Measurements from ENCODE around the gene ELOVL6.
"Not testable (repeated sequence)": the region's sequence is repeated elsewhere in the genome, so short reads cannot be mapped to it uniquely, and the experiment has no call there.

The ELOVL6 gene

DNA sequence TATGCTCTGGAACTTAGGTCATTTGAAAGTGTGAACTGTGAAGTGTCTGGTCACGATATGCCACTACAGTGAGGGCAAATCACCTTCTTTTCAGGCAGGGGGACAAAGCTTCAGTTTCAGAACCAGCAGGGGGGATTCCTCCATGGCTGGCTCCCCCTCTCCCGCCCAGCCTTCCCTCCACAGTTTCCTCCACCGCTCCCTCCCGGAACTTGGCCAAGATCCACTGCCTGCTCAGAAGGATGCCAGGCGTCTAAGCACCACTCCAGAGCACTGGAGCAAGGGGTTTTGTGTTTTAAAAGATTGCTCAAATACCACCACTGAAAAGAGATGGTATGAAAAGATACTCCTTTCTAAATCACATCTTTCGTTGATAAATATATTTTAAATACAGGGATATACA, 126.9 kb downstream of the ELOVL6 start:
- no peak for DNase-seq

GRCh38 chr4:110068248-110068647, 130.2 kb downstream of the ELOVL6 start:
- no peak for DNase-seq

- no peak for DNase-seq
Observed at GRCh38 chr4:110064934-110065333, 133.5 kb downstream of the ELOVL6 start.

DNA sequence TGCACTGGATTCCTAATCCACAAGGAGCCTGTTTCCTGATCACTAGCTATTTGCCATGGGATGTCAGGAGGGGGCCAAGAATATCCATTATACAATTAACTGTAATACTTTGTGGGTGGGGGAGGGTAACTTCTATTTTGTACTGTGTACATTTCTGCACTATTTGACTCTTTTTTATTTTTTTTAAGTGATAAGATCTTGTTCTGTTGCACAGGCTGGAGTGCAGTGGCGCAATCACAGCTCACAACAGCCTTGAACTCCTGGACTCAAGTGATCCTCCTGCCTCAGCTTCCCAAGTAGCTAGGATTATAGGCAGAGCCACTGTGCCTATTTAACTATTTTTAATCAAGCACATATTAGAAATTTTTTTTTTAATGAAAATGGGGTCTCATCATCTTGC, 134.1 kb downstream of the ELOVL6 start:
- no peak for DNase-seq

- no peak for DNase-seq
Observed at GRCh38 chr4:110062166-110062565, 136.2 kb downstream of the ELOVL6 start.

- DNase-seq = no peak
Observed at GRCh38 chr4:110061076-110061475, 137.3 kb downstream of the ELOVL6 start.

DNA sequence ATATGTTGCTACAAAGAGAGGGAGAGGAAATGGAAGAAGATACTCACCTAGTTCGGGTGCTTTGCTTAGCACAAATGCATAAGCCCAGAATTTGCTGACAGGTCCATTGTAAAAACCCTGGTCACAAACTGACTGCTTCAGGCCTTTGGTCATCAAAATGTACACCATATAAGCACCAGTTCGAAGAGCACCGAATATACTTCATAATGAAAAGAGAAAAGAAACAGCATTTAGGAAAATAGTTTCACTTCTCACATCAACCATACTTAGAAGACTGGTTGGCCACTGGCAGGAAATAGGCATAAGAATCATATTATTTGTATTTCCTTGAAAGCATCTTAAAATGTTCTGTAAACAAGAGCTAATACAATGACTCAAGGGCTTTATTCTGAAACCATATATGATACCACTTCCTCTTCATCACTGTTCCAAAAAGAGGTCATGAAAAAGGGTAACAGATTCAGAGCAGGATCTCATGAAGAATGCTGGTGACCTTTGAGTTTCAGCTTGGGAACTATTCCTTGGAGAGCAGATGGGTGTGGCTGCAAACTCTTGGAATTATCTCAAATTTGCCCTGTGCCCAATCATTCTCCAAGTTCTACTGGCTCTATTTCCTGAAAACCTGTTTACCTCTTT, 138.7 kb downstream of the ELOVL6 start:
- no peak for DNase-seq

GRCh38 chr4:110058677-110059076, 139.7 kb downstream of the ELOVL6 start:
- DNase-seq = no peak

- no peak for DNase-seq
Observed at GRCh38 chr4:110055158-110055768, 143.2 kb downstream of the ELOVL6 start.

DNA sequence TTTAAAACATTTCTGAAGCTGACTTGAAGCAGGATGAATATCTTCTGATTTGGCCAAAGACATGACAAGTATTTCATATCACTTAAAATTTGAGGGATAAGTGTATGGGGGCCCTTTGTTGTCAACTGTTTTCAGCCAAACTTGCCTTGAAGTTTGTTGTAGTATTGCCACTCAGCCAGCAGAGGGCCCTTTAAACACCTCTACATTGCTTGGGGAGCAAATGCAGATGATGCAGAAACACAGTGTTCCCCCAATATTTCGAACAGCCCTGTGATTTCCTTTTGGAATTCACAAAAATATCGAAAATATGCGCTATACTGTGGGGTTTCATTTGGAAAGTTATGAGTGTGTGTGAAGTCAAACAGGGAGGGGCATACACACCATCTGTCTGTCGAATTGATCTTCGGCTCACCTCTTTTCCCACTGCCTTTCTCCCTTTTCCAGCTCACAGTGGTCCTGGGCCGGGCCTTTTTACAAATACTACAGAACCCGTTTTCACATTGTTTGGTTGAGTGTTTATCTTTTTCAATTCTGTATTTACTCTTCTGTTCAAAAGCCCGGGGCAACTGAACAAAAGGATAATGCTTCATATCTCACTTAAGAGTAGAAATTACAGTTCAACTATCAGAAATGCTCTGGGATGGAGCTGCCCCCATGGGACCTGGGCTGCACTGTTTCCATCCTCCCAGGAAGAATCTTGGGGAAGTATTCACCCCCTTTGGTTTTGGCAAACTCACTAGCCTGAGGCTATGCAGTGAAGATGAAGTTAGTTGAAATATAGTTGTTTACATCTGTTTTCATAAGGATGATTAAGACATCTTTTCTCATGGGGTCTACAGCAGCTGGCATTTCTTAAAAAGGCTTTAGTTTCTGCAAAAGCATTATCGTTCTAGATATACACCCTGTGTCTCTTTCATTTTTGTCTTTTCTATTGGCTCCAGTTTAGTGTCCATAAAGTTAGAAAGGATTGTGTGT, 148.2 kb downstream of the ELOVL6 start:
- peak; percentile 14 for DNase-seq

- no peak for DNase-seq
Observed at GRCh38 chr4:110046588-110047049, 151.8 kb downstream of the ELOVL6 start.

DNA sequence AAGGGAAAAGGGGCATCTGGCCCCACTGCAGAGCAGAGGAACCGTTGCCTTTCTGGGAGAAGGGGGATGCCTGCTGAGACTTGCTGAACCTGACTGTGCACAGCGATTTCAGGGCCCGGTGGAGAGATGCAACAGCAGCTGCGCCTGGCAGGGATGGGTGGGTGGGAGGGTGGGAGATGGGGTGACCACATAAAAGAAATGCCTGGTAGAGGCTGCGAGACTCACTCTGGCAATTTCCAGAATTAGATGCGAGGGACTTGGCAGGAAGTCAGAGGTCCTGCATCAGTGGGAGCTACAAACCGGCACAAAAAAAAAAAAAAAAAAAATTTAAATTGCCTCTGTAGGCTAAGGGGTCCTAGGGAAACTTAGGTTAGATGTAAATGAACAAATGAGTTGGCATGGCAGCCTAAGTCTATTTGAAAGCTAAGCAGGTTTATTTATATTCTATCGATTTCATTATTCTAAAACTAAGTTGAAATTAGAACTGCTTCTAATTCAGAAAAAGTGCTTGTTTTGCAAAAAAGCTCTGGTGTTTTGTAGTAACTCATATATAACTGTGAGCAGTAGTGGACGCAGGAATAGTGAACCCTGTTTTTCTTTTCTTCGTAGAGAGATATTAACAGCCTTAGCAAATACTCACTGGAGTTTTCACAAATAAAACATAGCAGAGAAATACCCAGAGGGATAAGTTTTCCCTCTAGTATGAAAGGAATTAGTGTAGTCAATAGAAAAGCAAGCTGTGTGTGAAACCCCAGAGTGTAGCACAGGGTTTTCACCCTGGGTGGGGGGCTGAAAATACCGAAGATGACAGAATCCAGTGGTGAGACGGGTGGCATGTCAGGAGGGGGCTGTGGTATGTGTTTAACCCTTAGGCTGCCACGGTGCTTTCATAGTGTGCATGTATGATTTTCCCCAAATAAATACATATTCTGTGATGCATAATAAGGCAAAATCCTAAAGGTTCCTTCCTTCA, 155.6 kb downstream of the ELOVL6 start:
- DNase-seq = no peak

GRCh38 chr4:110041735-110042134, 156.7 kb downstream of the ELOVL6 start:
- no peak for DNase-seq

GRCh38 chr4:110039164-110039563, 159.3 kb downstream of the ELOVL6 start:
- not testable (repeated sequence) for DNase-seq

GRCh38 chr4:110034026-110034393, 164.4 kb downstream of the ELOVL6 start:
- DNase-seq = no peak

GRCh38 chr4:110033355-110034025, 164.9 kb downstream of the ELOVL6 start:
- DNase-seq = no peak

DNA sequence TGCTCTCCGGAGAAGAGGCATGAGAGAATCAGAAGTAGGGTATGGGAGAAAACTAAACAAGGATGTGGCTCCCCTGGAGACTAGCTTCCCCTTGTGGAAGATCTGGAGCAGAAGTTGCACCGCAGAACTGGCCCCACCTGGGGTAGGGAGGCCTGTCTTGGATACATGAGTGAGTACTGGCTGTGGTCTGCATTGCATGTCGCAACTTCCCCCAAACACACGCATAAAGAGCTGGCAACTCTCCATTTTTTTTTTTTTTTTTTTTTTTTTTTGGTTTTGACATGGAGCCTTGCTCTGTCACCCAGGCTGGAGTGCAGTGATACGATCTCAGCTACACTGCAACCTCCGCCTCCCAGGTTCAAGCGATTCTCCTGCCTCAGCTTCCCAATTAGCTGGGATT, 165.8 kb downstream of the ELOVL6 start:
- DNase-seq = no peak

GRCh38 chr4:110025718-110026117, 172.7 kb downstream of the ELOVL6 start:
- no peak for DNase-seq

DNA sequence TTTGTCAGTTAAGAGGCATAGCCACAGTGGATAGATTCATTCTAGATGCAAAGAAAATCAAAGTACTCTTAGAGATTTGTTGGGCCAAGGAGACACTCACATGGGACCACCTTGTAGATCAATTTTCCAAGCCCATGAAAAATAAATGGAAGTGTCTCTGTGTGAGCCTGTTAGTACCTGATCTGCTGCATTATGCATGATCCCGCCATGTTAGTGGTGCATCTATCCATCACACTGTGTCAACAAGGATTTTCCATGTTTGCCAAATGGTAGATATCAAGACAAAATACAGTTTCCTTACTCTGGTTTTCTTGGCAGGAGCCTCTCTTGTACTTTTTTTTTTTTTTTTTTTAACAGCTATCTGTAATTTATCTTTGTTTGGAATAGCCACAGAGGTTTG, 173.4 kb downstream of the ELOVL6 start:
- DNase-seq = no peak

DNA sequence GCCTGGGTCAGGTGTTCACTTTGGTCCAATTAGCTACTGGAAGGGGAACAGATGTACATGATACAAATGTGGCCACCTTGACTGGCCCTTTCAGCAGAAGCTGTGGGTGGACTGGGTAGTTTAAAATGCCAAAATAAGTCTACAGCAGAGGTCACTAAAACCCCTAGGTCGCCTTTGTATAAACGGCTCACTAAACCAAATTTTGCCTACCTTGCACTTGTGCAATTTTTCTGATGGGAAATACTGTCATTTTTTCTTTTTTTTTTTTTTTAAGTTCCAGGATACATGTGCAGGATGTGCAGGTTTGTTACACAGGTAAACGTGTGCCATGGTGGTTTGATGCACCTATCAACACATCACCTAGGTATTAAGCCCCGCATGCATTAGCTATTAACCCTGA, 176.0 kb downstream of the ELOVL6 start:
- no peak for DNase-seq

DNA sequence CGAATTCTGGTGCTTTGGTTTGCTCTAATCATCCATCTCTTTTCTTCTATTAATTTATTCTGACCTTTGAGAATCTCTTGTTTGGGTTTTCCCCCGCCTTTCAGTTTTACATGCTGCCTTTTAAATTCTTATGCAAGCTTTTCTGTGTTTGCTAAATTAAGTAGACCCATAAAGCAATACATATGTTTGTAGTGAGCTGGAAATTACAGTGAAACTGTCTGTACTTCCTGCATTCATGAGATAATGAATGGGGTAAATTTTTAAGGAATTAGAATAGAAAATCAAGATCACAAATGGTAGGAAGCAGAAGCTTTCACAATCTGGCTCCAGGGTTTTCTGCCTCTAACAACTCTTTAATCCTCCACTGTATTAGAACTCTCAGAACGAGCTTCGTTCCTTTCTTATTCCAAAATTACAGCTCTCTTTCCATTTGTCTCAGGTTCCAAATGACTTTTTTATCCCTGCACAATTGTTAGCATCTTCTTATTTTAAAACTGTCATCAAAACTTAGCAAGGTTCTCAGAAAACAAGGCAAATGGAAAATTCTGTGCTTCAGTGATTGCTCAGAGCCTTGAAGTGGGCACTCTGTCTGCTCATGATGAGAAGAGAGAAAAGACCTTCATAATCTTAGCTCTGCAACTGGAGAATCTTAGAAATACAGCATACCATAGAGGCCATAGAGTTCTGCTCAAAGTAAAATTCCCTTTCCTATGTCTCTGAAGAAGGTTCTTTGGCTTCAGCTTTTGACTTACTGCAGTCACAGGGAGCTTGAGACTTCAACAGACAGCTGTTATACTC, 177.6 kb downstream of the ELOVL6 start:
- DNase-seq = no peak

All from NCI-H1436 (cell line).